OCI-LY1 (cell line): ENCODE data around the gene BTNL3.

Experiments
- EZH2 ChIP-seq: fragments of 200-600 bp; sonication (generic), shearing (Covaris generic); IDR thresholded peaks from 2 replicates; pipeline ENCODE4 v1.8.0; 2017; ENCODE audit warnings: borderline replicate concordance, mixed run types, mild to moderate bottlenecking, antibody characterized with exemption, low read length, moderate library complexity, mixed read lengths
- TF ChIP-seq, protein P1 (sequence below): fragments of 200-600 bp; sonication (generic), shearing (Covaris generic); IDR thresholded peaks from 2 replicates; pipeline ENCODE4 v1.5.1; 2017; ENCODE audit warnings: mild to moderate bottlenecking, antibody characterized with exemption, low read length, moderate library complexity, mixed read lengths

DNA sequence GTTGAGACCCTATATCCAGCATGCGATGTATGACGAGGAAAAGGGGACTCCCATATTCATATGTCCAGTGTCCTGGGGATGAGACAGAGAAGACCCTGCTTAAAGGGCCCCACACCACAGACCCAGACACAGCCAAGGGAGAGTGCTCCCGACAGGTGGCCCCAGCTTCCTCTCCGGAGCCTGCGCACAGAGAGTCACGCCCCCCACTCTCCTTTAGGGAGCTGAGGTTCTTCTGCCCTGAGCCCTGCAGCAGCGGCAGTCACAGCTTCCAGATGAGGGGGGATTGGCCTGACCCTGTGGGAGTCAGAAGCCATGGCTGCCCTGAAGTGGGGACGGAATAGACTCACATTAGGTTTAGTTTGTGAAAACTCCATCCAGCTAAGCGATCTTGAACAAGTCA lies 17.1 kb downstream of the BTNL3 start:
- TF ChIP-seq EZH2: no peak
- TF ChIP-seq, protein P1, sequence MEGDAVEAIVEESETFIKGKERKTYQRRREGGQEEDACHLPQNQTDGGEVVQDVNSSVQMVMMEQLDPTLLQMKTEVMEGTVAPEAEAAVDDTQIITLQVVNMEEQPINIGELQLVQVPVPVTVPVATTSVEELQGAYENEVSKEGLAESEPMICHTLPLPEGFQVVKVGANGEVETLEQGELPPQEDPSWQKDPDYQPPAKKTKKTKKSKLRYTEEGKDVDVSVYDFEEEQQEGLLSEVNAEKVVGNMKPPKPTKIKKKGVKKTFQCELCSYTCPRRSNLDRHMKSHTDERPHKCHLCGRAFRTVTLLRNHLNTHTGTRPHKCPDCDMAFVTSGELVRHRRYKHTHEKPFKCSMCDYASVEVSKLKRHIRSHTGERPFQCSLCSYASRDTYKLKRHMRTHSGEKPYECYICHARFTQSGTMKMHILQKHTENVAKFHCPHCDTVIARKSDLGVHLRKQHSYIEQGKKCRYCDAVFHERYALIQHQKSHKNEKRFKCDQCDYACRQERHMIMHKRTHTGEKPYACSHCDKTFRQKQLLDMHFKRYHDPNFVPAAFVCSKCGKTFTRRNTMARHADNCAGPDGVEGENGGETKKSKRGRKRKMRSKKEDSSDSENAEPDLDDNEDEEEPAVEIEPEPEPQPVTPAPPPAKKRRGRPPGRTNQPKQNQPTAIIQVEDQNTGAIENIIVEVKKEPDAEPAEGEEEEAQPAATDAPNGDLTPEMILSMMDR: no peak
